GM19043 (cell line): ENCODE data around the gene PRDM12.
"Not testable (repeated sequence)": the region's sequence is repeated elsewhere in the genome, so short reads cannot be mapped to it uniquely, and the experiment has no call there.

ENCODE experiments used
- ATAC-seq: cut with Tn5 transposase; IDR thresholded peaks from one replicate; pipeline ENCODE4 v1.9.1; 2021; ENCODE audit warnings: low read depth; ENCODE audit not compliant: unreplicated experiment

The PRDM12 gene

GRCh38 chr9:130663258-130663976 lies 977 bp upstream of the PRDM12 start:
- no peak for ATAC-seq

GRCh38 chr9:130663977-130664250 lies 480 bp upstream of the PRDM12 start:
- no peak for ATAC-seq

- no peak for ATAC-seq
Measured at GRCh38 chr9:130665029-130665430, 636 bp downstream of the PRDM12 start.

GRCh38 chr9:130665431-130666392 lies 1.3 kb downstream of the PRDM12 start:
- ATAC-seq = no peak

GRCh38 chr9:130666393-130667119 lies 2.2 kb downstream of the PRDM12 start:
- ATAC-seq = no peak

- no peak for ATAC-seq
Measured at GRCh38 chr9:130667120-130667435, 2.7 kb downstream of the PRDM12 start.

- no peak for ATAC-seq
Measured at GRCh38 chr9:130668196-130668595, 3.8 kb downstream of the PRDM12 start.

- no peak for ATAC-seq
Measured at GRCh38 chr9:130668659-130669058, 4.3 kb downstream of the PRDM12 start.

GRCh38 chr9:130669965-130670364 lies 5.6 kb downstream of the PRDM12 start:
- ATAC-seq = no peak

- no peak for ATAC-seq
Measured at GRCh38 chr9:130670644-130671043, 6.2 kb downstream of the PRDM12 start.

GRCh38 chr9:130672466-130672865 lies 8.1 kb downstream of the PRDM12 start:
- ATAC-seq = no peak

GRCh38 chr9:130672933-130673615 lies 8.7 kb downstream of the PRDM12 start:
- ATAC-seq = no peak

- ATAC-seq = no peak
Measured at GRCh38 chr9:130675396-130675795, 11.0 kb downstream of the PRDM12 start.

- no peak for ATAC-seq
Measured at GRCh38 chr9:130677252-130677651, 12.9 kb downstream of the PRDM12 start.

GRCh38 chr9:130680836-130681768 lies 16.7 kb downstream of the PRDM12 start:
- no peak for ATAC-seq

GRCh38 chr9:130681769-130682420 lies 17.5 kb downstream of the PRDM12 start:
- ATAC-seq = no peak

GRCh38 chr9:130682421-130683121 lies 18.2 kb downstream of the PRDM12 start:
- no peak for ATAC-seq

- no peak for ATAC-seq
Measured at GRCh38 chr9:130685104-130685503, 20.7 kb downstream of the PRDM12 start.

GRCh38 chr9:130685945-130686344 lies 21.6 kb downstream of the PRDM12 start:
- not testable (repeated sequence) for ATAC-seq
